ENCODE results near the gene HYOU1.

HYOU1 gene

DNA sequence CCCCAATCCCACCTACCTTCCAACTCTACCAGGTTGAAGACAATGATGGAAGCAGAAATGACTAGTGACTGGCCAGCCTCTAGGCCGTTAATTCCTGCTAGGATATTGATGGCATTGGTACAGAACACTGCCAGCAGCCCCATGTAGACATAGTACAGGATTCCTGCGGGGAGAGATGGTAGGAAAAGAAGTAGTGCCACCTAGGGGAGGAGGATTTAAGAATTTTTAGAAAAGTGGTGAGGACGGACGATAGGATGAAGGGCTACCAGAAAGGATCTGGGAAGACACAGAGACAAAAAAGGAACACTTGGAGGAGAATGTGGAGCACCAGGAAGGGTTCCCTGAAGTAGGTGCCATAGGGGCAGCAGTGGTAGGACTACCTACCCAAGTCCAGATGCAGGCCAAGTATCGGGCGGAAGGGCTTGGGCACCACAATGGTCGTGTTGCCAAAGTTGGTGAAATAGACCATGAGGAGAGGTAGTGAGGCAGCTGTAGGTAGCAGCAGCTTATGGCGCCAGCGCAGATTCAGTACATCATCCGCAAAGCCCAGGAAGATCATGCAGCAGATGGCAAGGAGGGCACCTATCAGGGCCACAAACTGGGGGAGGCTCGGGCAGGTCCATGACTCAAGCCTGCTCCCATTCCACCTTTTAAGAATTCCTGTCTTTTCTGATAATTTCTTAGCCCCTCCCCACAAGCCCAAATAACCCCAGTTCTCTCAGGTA is 43.4 kb upstream of the HYOU1 start:
- H3K27me3 Mint-ChIP-seq (ENCODE audit: low read depth, poor library complexity) = peaks cover 2% of the 10 kb centered on the region

DNA sequence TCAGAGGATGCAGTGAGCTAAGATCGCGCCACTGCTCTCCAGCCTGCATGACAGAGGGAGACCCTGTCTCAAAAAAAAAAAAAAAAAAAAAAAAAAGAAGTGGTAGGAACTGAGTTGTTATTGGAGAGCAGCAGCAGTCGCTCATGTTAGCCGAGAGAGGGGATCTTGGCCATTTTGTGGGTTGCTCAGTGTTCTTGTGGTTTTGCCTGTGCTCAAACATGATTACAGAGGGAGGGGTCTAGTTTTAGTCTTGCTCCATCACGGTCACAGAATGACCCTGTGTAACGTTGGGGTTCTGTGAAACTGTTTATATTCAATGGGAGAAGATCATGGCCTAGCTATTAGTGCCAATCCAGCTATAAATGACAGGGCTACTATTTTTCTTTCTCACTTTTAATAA is 42.7 kb upstream of the HYOU1 start:
- no peak for DNase-seq
- Mint-ChIP-seq H3K4me1 (peaks cover 63% of the 10 kb centered on the region), H3K36me3 (ENCODE audit: low read depth) (peaks cover 28% of the 10 kb centered on the region), H3K27ac (no peak overlapping the region), H3K9me3 (no peaks in the 10 kb centered on the region), H3K27me3 (ENCODE audit: low read depth, poor library complexity) (no peaks in the 10 kb centered on the region), H3K4me3 (peak overlapping the region; percentile 92)
- TF ChIP-seq, protein P1, sequence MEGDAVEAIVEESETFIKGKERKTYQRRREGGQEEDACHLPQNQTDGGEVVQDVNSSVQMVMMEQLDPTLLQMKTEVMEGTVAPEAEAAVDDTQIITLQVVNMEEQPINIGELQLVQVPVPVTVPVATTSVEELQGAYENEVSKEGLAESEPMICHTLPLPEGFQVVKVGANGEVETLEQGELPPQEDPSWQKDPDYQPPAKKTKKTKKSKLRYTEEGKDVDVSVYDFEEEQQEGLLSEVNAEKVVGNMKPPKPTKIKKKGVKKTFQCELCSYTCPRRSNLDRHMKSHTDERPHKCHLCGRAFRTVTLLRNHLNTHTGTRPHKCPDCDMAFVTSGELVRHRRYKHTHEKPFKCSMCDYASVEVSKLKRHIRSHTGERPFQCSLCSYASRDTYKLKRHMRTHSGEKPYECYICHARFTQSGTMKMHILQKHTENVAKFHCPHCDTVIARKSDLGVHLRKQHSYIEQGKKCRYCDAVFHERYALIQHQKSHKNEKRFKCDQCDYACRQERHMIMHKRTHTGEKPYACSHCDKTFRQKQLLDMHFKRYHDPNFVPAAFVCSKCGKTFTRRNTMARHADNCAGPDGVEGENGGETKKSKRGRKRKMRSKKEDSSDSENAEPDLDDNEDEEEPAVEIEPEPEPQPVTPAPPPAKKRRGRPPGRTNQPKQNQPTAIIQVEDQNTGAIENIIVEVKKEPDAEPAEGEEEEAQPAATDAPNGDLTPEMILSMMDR (IDR thresholded peaks at IDR 0.05) = no peak

More for the DNA sequence above, 43.4 kb upstream of the HYOU1 start:
- H3K27ac Mint-ChIP-seq = peak overlapping the region; percentile 67
- H3K9me3 Mint-ChIP-seq = no peaks in the 10 kb centered on the region
- no peak for DNase-seq
- peaks cover 69% of the 10 kb centered on the region for H3K4me1 Mint-ChIP-seq
- TF ChIP-seq, protein P1 (IDR thresholded peaks at IDR 0.05) = peak; percentile 28
- H3K36me3 Mint-ChIP-seq (ENCODE audit: low read depth) = peaks cover 28% of the 10 kb centered on the region
- H3K4me3 Mint-ChIP-seq = peak overlapping the region; percentile 92

- Mint-ChIP-seq H3K9me3 (no peaks in the 10 kb centered on the region), H3K36me3 (ENCODE audit: low read depth) (peaks cover 43% of the 10 kb centered on the region), H3K4me1 (peaks cover 55% of the 10 kb centered on the region), H3K4me3 (peak overlapping the region; percentile 91), H3K27me3 (ENCODE audit: low read depth, poor library complexity) (no peaks in the 10 kb centered on the region), H3K27ac (peak overlapping the region; percentile 93)
- peak; percentile 98 for DNase-seq
- TF ChIP-seq, protein P1 (IDR thresholded peaks at IDR 0.05) = no peak
Measured at GRCh38 chr11:119095066-119095880, 38.3 kb upstream of the HYOU1 start.

DNA sequence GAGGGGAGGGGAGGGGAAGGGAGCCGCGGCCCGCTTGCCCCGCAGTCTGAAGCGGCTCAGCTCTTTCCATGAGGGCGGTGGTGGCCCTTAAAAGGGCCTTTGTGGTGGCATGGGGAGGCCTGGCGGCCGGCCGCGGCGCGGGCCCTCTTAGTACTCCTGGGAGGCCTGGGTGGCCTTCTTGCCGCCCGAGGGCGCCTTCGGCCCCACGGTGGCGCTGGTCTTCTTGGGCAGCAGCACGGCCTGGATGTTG is 37.7 kb upstream of the HYOU1 start:
- Mint-ChIP-seq H3K4me1 (peaks cover 55% of the 10 kb centered on the region), H3K9me3 (no peaks in the 10 kb centered on the region), H3K4me3 (peak overlapping the region; percentile 91), H3K36me3 (ENCODE audit: low read depth) (peaks cover 43% of the 10 kb centered on the region), H3K27ac (peak overlapping the region; percentile 93), H3K27me3 (ENCODE audit: low read depth, poor library complexity) (no peaks in the 10 kb centered on the region)
- DNase-seq = peak; percentile 67
- TF ChIP-seq, protein P1 (IDR thresholded peaks at IDR 0.05) = peak; percentile 49

- Mint-ChIP-seq H3K27ac (peak overlapping the region; percentile 95), H3K9me3 (no peaks in the 10 kb centered on the region), H3K4me1 (peaks cover 53% of the 10 kb centered on the region), H3K36me3 (ENCODE audit: low read depth) (peaks cover 43% of the 10 kb centered on the region), H3K4me3 (peak overlapping the region; percentile 95), H3K27me3 (ENCODE audit: low read depth, poor library complexity) (no peaks in the 10 kb centered on the region)
- TF ChIP-seq, protein P1 (IDR thresholded peaks at IDR 0.05) = no peak
- DNase-seq = peak; percentile 44
Measured at GRCh38 chr11:119093942-119094815, 37.2 kb upstream of the HYOU1 start.
